RWPE2 (cell line): ENCODE results near the gene GMDS.

ENCODE experiments used
- ATAC-seq: fragments of 200-7000 bp; cut with Tn5 transposase; 3 replicates; pipeline ENCODE4 v1.9.1; 2021; ENCODE audit warnings: low read depth
- DNase-seq: peaks from one replicate; pipeline ENCODE4 v3.0.0-alpha.2; 2020; ENCODE audit warnings: low spot score
- H3K27ac ChIP-seq: fragments of 450-650 bp; 2 replicates; pipeline ENCODE4 v1.5.1; 2017; ENCODE audit warnings: mild to moderate bottlenecking; ENCODE audit not compliant: poor library complexity, severe bottlenecking
- H3K27me3 ChIP-seq: fragments of 250-450 bp; sonication (Bioruptor Pico); 2 replicates; pipeline ENCODE4 v1.5.1; 2021; ENCODE audit warnings: mild to moderate bottlenecking, moderate library complexity; ENCODE audit not compliant: insufficient read depth, poor library complexity, severe bottlenecking
- H3K36me3 ChIP-seq: fragments of 250-450 bp; sonication (Bioruptor Pico); 2 replicates; pipeline ENCODE4 v1.5.1; 2020; ENCODE audit warnings: low read depth, mild to moderate bottlenecking, moderate library complexity
- H3K4me1 ChIP-seq: fragments of 250-450 bp; sonication (Bioruptor Pico); 2 replicates; pipeline ENCODE4 v1.5.1; 2021; ENCODE audit warnings: mild to moderate bottlenecking, moderate library complexity; ENCODE audit not compliant: insufficient read depth, poor library complexity, severe bottlenecking
- H3K4me3 ChIP-seq: fragments of 250-450 bp; sonication (Bioruptor Pico); 2 replicates; pipeline ENCODE4 v1.5.1; 2021; ENCODE audit warnings: mild to moderate bottlenecking, moderate library complexity; ENCODE audit not compliant: severe bottlenecking
- H3K9me3 ChIP-seq: fragments of 250-450 bp; sonication (Bioruptor Pico); 2 replicates; pipeline ENCODE4 v1.5.1; 2021; ENCODE audit warnings: mild to moderate bottlenecking, moderate library complexity; ENCODE audit not compliant: severe bottlenecking
- CTCF ChIP-seq: fragments of 450-650 bp; IDR thresholded peaks from one replicate; pipeline ENCODE4 v1.5.1; 2017; ENCODE audit warnings: mild to moderate bottlenecking, moderate library complexity; ENCODE audit not compliant: poor library complexity, severe bottlenecking

The GMDS gene

GRCh38 chr6:1809291-1809988 lies 436.0 kb downstream of the GMDS start:
- no peak for DNase-seq
- Histone ChIP-seq H3K9me3 (no peaks in the 10 kb centered on the region), H3K27ac (no peak overlapping the region), H3K27me3 (no peaks in the 10 kb centered on the region), H3K4me1 (no peaks in the 10 kb centered on the region), H3K4me3 (no peak overlapping the region), H3K36me3 (no peaks in the 10 kb centered on the region)
- no peak for TF ChIP-seq CTCF
- ATAC-seq: no peak

DNA sequence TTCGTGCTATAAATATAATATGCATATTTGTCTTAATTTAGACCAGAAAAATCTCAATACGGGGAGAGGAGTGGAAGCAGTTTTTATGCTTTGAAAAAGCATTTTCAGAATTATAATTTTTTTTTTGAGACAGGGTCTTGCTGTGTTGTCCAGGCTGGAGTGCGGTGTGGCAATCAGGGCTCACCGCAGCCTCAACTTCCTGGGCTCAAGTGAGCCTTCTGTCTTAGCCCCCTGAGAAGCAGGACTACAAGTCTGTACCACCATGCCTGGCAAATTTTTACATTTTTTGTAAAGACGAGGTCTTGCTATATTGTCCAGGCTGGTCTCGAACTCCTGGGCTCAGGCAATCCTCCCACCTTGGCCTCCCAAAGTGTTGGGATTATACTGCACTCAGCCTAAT lies 438.5 kb downstream of the GMDS start:
- no peaks in the 10 kb centered on the region for H3K9me3 ChIP-seq
- H3K4me3 ChIP-seq: no peak overlapping the region
- H3K4me1 ChIP-seq: no peaks in the 10 kb centered on the region
- no peaks in the 10 kb centered on the region for H3K27me3 ChIP-seq
- DNase-seq: no peak
- TF ChIP-seq CTCF: no peak
- no peak overlapping the region for H3K27ac ChIP-seq
- ATAC-seq: no peak
- H3K36me3 ChIP-seq: no peaks in the 10 kb centered on the region

DNA sequence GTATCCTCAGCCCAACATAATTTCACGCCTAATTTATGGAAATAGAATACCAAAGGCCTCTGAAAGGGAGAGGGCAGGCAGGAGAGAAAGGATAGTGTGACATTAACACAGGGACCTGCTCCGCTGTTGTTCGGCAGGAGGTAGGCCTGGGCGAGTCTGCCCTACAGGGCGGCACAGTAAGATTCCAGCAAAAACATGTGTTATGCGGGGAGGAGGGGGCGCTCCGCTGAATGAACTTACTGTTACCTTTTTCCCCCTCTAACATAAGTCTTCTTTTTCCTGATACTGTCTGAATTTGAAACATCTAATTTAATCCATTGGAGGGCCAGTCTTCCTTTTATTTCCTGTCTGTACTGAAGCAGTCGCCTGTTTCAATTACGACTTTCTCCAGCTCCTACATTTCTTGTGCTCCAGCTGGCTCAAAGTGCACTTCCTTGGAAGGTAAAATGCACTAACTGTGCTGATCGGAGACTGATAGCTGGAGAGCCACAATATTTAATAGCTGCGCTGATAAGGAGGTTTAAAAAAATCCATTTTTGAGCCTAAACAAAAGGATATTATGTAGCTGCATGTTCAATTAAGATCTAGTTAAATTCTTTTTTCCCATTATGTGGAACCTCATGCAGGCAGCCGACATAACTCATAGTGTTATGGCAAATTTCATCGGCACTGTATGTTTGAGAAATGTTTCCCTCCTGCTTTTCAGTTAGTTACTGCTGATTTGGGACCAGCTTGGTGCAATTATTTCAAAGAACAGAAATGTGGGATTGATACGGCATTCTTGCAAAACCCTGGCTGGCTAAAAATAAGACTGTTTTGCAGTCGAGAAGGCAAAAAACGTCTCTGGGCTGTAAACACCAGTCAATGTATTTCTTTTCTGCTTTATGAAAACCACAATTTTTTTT lies 442.7 kb downstream of the GMDS start:
- Histone ChIP-seq H3K4me3 (no peak overlapping the region), H3K27ac (no peak overlapping the region), H3K4me1 (peaks cover 3% of the 10 kb centered on the region), H3K9me3 (no peaks in the 10 kb centered on the region), H3K36me3 (no peaks in the 10 kb centered on the region), H3K27me3 (no peaks in the 10 kb centered on the region)
- DNase-seq (no peak), ATAC-seq (no peak)
- TF ChIP-seq CTCF: no peak

DNA sequence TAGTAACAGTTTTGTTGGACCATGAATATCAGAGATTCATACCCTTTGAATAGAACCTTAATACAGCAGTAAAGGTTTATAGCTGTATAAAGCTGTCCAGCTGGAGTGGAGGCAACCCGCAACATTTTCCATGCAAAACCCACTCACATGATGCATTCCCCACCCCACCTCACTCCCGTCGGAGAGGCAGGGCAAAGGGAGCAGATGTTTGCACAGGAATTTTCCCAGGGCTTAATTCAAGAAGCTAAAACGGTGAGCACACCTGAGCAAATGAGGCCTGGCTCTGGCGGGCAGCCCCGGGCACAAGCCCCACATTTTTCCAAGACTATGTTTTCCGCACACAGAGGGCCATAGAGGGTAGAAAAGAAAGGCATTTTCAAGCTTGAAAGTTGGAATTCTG lies 444.0 kb downstream of the GMDS start:
- Histone ChIP-seq H3K9me3 (no peaks in the 10 kb centered on the region), H3K36me3 (no peaks in the 10 kb centered on the region), H3K27ac (no peak overlapping the region), H3K4me3 (no peak overlapping the region), H3K27me3 (no peaks in the 10 kb centered on the region), H3K4me1 (peaks cover 7% of the 10 kb centered on the region)
- no peak for TF ChIP-seq CTCF
- no peak for DNase-seq
- ATAC-seq: no peak
